BE2C (cell line): ENCODE data around the gene SRGAP1. TPM values are rescaled to one million over a fixed set of nuclear protein-coding genes. Genes with fewer than 3 reads are reported as not detected.

ENCODE experiments used
- DNase-seq: peaks from one replicate; pipeline ENCODE4 v3.0.0-alpha.2; 2020
- H3K27me3 ChIP-seq: fragments of 250-450 bp; sonication (Bioruptor Pico); 2 replicates; pipeline ENCODE4 v1.5.1; 2020; ENCODE audit warnings: mild to moderate bottlenecking
- H3K36me3 ChIP-seq: fragments of 250-450 bp; sonication (Bioruptor Pico); 2 replicates; pipeline ENCODE4 v1.5.1; 2020; ENCODE audit warnings: mild to moderate bottlenecking
- H3K4me1 ChIP-seq: fragments of 250-450 bp; sonication (Bioruptor Pico); 2 replicates; pipeline ENCODE4 v1.5.1; 2020
- H3K4me3 ChIP-seq: 2 replicates; pipeline ENCODE4 v1.5.1; 2011; ENCODE audit warnings: low read depth, low read length
- H3K9me3 ChIP-seq: fragments of 250-450 bp; sonication (Bioruptor Pico); 2 replicates; pipeline ENCODE4 v1.5.1; 2020
- CTCF ChIP-seq: IDR thresholded peaks from 2 replicates; pipeline ENCODE4 v1.5.1; 2012; ENCODE audit warnings: mild to moderate bottlenecking, low read depth, low read length
- polyA plus RNA-seq: library from polyadenylated mRNA; unstranded; fragments of >200 nt; gene quantifications from one replicate; pipeline ENCODE4 v1.2.1, GENCODE V29; 2012; ENCODE audit warnings: low read depth, missing spikeins; ENCODE audit not compliant: insufficient read length, insufficient read depth

The SRGAP1 gene
- polyA plus RNA-seq = 7.6 TPM

GRCh38 chr12:63844391-63845341 is at the start of gene SRGAP1:
TSS of gene SRGAP1 (plus strand) at chr12:63844700. CDS start at chr12:63844817, 117 bp downstream.
- peak; percentile 81 for DNase-seq
- peak; percentile 15 for TF ChIP-seq CTCF
- Histone ChIP-seq H3K4me3 (peak within 1 kb of the TSS; percentile 100), H3K4me1 (peaks cover 3% of the 10 kb centered on the region; the same call in 1 of the 2 replicates), H3K27me3 (no peaks in the 10 kb centered on the region), H3K9me3 (no peaks in the 10 kb centered on the region), H3K36me3 (no peaks in the 10 kb centered on the region)

- Histone ChIP-seq H3K27me3 (no peaks in the 10 kb centered on the region), H3K36me3 (0 out of 2 replicates have a peak, but pooled peaks cover 3% of the 10 kb centered on the region), H3K4me1 (no peaks in the 10 kb centered on the region), H3K4me3 (no peak overlapping the region), H3K9me3 (no peaks in the 10 kb centered on the region)
- DNase-seq = no peak
- TF ChIP-seq CTCF = no peak
These were observed 49.3 kb upstream of the SRGAP1 start for GRCh38 chr12:63795032-63795687.

GRCh38 chr12:63795944-63796343 is 48.6 kb upstream of the SRGAP1 start:
- TF ChIP-seq CTCF = no peak

GRCh38 chr12:63802012-63802608 is 42.4 kb upstream of the SRGAP1 start:
- no peak for DNase-seq
- Histone ChIP-seq H3K4me3 (no peak overlapping the region), H3K9me3 (no peaks in the 10 kb centered on the region)

More at GRCh38 chr12:63795944-63796343, 48.6 kb upstream of the SRGAP1 start:
- H3K4me3 ChIP-seq = no peak overlapping the region
- H3K36me3 ChIP-seq = 0 out of 2 replicates have a peak, but pooled peaks cover 1% of the 10 kb centered on the region
- H3K4me1 ChIP-seq = no peaks in the 10 kb centered on the region
- H3K27me3 ChIP-seq = no peaks in the 10 kb centered on the region
- no peaks in the 10 kb centered on the region for H3K9me3 ChIP-seq
- no peak for DNase-seq

GRCh38 chr12:63804746-63805145 is 39.8 kb upstream of the SRGAP1 start:
- H3K9me3 ChIP-seq = no peaks in the 10 kb centered on the region
- no peaks in the 10 kb centered on the region for H3K27me3 ChIP-seq
- H3K4me1 ChIP-seq = no peaks in the 10 kb centered on the region
- H3K36me3 ChIP-seq = no peaks in the 10 kb centered on the region; the same call in 1 of the 2 replicates
- no peak for DNase-seq
- TF ChIP-seq CTCF = no peak
- H3K4me3 ChIP-seq = no peak overlapping the region

More at GRCh38 chr12:63802012-63802608, 42.4 kb upstream of the SRGAP1 start:
- Histone ChIP-seq H3K27me3 (no peaks in the 10 kb centered on the region), H3K4me1 (no peaks in the 10 kb centered on the region), H3K36me3 (no peaks in the 10 kb centered on the region)
- TF ChIP-seq CTCF = peak; percentile 64
